Right kidney (tissue), 1 donor: ENCODE measurements around the gene MYADM.
A peak's percentile ranks its signal among the peaks of the same experiment; 100 is the strongest.
"Not testable (repeated sequence)": the region's sequence is repeated elsewhere in the genome, so short reads cannot be mapped to it uniquely, and the experiment has no call there.

Experiments used
- DNase-seq: peaks from one replicate; pipeline ENCODE4 v3.0.0-alpha.2; 2016

Gene MYADM

DNA sequence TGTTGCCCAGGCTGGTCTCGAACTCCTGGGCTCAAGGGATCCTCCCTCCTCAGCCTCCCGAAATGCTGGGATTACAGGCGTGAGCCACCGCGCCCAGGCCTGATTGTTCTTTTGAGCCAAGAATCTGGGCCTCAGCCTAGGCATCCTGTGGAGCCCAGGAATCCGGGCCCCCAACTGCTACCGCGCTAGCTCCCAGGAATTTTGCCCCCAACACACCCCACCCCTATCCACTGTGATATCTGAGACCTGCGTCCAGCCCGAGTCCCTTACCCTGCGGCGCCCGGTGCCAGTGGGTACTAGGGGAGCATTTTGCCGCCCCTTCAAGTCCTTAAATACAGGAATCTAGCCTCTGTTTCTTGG, 838 bp upstream of the MYADM start:
- DNase-seq, result no peak

DNA sequence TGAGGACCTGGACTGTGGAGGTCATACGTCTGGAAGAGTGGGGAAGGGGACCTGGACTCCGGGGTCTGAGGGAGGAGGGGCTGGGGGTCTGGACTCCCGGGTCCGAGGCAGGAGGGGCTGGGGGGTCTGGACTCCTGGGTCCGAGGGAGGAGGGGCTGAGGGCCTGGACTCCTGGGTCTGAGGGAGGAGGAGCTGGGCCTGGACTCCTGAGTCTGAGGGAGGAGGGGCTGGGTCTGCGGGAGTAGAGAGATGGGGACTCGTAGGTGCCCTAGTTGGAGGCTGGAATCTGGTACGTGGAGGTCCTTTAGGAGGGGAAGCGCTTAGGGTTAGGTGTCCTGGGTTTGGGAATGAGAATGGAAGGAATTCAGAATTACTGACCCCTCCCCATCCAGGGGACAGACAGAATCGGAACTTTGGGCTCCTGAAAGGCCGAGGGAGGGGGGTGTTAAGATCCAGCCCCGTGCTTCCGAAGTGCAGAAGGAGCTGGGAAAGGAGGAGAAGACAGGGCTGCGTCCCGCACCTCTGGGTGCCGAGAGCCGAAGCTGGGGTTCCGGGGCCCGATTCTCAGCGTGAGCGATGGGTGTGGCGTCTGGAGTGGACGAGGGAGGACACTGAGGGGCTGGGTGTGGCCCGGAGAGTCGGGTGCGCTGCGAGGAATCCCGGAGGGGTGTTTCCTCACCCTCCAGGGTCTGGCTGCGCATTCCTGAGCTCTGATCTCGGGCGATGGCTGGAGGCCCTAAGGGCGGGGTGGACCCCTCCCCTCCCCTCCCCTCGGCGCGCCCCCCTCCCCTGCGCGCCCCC, 608 bp downstream of the MYADM start:
- DNase-seq, result peak; percentile 77

DNA sequence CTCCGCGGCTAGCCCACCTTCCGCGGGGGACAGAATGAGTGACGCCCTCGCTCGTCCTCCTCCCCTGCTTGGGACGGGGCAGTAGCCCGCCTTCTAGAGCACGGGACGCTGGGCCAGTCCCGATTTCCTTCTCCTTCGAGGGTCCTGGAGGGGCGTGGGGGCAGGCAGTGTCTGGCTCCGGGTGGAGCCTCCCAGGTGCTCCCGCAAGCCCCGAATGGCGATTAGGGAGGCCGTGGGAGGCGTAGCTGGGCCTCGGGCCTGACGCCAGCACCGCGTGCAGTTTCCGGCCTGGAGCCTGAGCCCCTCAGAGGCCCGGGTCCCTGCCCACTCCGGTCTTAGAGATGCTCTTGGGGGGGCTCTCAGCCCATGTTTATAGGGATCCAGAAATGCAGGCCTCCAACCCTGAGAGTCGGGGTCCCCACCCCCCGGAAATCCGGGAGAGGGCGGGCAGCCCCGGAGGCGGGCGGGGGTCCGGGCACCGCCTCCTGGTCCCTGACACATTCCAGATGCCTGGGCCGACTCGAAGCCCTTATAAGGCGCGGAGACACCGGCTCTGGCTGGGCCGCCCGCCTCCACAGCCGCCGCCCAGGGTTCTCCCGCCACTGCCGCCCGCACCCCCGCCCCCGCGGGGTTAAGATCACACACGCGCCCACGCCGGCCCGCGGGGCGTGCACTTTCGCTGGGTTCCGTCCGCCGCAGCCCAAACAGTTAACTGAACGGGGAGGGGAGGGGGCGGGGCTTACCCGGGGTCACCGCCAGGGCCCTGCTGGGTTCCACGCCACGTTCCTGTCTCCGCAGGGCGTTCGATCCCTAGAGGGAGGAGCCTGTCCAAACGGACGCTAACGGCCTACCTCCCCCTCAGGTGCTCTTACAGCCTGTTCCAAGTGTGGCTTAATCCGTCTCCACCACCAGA, 1.5 kb downstream of the MYADM start:
- peak; percentile 95 for DNase-seq

DNA sequence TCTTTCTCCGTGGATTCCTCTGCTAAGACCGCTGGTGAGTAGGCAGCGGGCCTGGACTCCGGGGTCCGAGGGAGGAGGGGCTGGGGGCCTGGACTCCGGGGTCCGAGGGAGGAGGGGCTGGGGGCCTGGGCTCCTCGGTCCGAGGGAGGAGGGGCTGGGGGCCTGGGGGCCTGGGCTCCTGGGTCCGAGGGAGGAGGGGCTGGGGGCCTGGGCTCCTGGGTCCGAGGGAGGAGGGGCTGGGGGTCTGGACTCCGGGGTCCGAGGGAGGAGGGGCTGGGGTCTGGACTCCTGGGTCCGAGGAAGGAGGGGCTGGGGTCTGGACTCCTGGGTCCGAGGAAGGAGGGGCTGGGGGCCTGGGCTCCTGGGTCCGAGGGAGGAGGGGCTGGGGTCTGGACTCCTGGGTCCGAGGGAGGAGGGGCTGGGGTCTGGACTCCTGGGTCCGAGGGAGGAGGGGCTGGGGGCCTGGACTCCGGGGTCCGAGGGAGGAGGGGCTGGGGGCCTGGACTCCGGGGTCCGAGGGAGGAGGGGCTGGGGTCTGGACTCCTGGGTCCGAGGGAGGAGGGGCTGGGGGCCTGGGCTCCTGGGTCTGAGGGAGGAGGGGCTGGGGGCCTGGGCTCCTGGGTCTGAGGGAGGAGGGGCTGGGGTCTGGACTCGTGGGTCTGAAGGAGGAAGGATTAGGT, 2.3 kb downstream of the MYADM start:
- not testable (repeated sequence) for DNase-seq

DNA sequence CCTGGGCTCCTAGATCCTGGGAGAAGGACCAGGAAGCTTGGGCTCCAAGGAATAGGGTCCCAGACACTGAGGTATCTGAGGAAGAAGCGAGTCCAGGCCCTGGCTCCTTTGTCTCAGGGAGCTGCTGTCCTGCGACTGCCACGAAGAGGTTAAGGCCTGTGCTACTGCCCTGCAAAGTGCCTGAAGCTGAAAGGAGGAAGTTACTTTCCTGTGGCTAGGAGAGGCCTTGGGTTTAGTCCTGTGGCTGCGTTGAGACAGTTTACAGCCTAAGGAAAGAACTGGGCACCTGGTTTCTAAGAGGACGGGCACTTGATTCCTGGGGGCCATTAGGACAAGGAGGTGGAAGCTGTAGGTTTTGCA, 2.8 kb downstream of the MYADM start:
- no peak for DNase-seq

DNA sequence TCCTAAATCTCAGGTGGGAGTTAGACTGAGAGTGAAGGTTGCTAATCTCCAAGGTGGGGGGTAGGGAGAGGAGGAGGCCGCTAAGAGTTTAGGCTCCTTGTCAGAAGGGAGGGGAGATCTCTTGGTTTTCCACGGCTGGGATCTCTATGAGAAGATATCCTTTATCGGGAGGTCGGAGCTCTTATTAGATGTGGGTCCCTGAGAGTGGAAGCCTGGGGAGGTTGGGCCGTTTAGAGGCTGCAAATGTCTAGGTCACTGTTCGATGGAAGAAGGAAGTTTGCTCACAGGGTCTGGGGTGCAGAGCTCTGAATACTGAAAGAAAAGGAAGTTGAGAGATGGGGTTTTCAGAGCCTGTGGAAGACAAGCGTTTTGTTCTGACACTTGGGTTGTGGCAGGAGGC, 3.8 kb downstream of the MYADM start:
- DNase-seq, result no peak

DNA sequence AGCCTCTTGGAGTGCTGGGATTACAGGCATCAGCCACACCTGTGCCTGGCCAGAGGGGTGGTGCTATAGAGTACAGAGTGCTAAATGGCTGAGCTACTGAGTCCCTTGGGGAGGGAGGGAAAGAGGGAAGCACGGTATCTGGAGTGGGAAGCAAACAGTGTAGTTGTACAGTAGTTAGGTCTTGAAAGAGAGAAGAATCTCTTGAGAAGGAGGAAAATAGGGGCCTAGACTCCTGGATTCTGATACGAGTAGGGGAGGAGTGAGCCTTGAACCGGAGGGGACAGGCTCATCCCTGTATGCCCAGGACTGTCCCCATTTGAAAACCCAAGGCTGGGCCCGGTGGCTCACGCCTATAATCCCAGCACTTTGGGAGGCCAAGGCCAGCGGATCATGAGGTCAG, 5.1 kb downstream of the MYADM start:
- DNase-seq, result no peak

DNA sequence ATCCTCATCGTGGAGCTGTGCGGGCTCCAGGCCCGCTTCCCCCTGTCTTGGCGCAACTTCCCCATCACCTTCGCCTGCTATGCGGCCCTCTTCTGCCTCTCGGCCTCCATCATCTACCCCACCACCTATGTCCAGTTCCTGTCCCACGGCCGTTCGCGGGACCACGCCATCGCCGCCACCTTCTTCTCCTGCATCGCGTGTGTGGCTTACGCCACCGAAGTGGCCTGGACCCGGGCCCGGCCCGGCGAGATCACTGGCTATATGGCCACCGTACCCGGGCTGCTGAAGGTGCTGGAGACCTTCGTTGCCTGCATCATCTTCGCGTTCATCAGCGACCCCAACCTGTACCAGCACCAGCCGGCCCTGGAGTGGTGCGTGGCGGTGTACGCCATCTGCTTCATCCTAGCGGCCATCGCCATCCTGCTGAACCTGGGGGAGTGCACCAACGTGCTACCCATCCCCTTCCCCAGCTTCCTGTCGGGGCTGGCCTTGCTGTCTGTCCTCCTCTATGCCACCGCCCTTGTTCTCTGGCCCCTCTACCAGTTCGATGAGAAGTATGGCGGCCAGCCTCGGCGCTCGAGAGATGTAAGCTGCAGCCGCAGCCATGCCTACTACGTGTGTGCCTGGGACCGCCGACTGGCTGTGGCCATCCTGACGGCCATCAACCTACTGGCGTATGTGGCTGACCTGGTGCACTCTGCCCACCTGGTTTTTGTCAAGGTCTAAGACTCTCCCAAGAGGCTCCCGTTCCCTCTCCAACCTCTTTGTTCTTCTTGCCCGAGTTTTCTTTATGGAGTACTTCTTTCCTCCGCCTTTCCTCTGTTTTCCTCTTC, 6.3 kb downstream of the MYADM start:
- no peak for DNase-seq

DNA sequence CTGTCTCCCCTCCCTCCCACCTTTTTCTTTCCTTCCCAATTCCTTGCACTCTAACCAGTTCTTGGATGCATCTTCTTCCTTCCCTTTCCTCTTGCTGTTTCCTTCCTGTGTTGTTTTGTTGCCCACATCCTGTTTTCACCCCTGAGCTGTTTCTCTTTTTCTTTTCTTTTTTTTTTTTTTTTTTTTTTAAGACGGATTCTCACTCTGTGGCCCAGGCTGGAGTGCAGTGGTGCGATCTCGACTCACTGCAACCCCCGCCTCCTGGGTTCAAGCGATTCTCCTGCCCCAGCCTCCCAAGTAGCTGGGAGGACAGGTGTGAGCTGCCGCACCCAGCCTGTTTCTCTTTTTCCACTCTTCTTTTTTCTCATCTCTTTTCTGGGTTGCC, 6.9 kb downstream of the MYADM start:
- DNase-seq, result no peak

DNA sequence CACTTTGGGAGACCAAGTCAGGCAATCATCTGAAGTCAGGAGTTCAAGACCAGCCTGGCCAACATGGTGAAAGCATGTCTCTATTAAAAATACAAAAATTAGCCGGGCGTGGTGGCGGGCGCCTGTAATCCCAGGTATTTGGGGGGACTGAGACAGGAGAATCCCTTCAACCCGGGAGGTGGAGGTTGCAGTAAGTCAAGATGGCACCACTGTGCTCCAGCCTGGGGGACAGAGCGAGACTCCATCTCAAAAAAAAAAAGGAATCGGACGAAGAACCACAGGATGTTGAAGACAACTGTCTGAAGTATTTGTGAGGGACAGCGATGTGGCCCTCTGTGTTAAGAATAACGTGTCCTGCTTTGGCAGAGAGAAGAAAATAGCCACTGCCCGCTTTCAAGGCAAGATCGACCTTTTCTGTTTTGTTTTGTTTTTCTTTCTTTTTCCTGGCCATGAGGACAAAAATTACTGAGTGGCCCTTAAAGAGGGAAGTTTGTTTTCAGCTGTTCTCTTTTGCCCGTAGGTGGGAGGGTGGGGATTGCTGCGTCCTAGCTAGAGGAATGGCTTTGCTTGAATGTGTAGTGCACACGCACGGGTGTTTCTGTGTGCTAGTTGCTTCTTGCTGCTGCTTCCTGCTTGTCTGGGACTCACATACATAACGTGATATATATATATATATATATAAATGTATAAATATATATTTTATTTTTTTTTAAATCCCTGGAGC, 8.1 kb downstream of the MYADM start:
- no peak for DNase-seq

DNA sequence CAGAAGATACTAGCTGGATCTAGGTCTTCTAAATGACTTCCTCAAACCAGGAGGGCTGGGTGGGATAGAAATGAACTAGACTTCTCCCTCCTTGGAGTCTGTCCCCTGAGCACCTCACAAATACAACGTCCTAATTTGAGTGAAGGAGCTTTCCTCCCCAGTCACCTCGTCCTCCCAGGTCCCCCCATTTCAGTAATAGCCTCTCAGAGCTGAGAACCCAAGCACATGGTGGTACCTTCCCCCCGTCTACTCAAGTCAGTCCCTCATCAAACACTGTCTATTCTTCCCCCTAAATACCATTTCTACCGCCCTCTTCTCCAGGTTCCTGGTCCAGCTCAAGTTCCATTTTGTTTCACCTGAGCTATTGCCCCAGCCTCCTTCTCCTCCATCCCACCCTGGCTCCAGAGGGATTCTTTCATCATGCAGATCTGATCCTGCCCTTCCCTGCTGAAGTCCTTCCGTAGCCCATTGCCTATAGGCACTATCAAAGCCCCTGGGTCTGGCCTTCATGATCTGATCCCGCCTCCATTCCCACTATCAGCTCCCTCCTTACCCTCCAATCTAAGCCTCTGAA, 9.1 kb downstream of the MYADM start:
- no peak for DNase-seq

DNA sequence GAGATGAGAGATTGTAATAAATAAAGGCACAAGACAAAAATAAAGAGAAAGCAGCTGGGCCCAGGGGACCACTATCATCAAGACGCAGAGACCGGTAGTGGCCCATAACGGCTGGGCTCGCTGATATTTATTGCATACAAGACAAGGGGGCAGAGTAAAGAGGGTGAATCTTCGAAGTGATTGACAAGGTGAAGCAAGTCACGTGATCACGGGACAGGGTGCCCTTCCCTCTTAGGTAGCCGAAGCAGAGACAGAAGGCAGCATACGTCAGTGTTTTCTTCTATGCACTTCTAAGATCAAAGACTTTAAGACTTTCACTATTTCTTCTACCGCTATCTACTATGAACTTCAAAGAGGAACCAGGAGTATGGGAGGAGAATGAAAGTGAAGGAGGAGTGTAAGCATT, 9.7 kb downstream of the MYADM start:
- no peak for DNase-seq

DNA sequence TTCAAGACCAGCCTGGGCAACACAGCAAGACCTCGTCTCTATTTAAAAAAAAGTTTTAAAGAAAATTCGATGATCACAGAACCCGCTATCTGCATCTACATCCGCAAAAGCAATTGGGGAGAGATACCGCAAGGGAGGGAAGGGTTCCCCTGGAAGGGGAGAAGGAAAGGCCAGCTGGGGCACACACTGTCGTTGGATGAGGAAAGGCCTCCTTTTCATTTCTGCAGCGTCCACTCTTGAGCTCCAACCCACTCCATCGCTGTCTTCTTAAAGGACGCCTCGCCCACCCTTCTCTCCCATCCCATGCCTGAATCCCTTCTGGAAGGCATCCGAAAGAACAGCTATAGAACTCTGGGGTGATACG, 11.1 kb downstream of the MYADM start:
- no peak for DNase-seq

DNA sequence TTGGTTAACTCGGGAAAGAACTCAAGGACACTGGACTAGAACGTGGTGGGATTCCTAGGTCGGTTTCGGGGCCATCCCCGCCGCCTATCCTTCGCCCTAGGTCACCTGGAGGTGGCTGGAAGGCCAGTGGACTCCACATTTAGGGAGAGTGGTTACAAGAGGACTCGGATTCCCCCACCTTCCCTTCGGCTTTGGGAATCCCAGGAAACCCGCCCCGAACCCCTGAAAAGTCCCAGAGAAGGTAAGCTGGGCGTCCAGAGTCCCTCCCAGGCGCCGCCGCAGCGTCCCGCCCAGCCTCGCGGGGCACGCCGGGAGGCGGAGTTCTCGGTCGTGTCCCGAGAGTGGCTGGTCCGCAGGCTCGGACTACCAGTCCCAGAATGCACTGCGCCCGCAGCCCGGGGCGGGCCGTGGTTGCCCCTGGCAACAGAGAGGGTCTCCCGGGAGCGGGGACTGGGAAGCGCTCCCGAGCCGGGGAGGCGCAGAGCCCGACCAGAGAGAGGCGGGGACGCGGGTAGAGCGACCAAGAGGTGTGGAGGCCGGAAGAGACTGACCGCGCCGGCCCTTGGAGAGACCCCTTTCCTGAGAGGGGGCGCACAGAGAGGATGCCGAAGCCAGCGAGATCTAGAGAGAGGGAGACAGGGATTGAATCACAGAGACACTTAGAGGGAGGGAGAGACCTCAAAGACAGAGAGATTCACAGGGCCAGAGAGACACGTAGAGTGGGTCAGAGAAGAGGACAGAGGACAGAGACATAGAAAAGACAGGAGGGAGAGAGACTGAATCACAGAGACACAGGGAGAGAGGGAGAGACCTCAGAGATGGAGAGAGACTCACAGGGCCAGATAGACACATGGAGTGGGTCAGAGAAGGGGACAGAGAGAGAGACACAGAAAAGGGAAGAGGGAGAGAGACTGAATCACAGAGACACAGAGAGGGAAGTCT, 11.7 kb downstream of the MYADM start:
- DNase-seq, result peak; percentile 89

DNA sequence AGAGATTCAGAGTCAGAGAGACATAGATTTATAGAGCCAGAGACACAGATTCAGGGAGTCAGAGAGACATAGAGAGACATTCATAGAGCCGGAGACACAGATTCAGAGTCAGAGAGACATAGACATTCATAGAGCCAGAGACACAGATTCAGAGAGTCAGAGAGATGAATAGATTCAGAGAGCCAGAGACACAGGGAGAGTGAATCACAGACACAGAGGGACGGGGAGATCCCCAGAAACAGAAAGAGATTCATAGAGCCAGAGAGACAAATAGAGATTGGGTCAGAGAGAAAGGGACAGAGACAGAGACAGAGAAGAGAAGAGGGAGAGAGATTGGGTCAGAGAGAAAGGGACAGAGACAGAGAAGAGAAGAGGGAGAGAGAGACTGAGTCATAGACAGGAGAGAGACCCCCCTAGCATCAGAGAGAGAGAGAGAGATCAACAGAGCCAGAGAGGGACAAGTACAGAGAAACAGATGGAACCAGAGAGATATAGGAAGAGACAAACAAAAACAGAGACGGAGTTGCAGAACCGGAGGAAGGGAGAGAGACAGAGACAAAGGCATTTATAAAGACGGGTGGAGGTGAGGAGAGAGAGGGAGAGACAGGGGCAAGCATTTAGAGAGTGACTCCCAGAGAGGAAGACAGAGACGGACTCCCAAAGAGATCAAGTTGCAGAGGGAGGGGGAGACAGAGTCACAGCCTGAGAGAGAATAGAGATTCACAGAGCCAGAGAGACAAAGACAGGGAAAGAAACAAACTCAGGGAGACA, 13.2 kb downstream of the MYADM start:
- DNase-seq, result no peak

DNA sequence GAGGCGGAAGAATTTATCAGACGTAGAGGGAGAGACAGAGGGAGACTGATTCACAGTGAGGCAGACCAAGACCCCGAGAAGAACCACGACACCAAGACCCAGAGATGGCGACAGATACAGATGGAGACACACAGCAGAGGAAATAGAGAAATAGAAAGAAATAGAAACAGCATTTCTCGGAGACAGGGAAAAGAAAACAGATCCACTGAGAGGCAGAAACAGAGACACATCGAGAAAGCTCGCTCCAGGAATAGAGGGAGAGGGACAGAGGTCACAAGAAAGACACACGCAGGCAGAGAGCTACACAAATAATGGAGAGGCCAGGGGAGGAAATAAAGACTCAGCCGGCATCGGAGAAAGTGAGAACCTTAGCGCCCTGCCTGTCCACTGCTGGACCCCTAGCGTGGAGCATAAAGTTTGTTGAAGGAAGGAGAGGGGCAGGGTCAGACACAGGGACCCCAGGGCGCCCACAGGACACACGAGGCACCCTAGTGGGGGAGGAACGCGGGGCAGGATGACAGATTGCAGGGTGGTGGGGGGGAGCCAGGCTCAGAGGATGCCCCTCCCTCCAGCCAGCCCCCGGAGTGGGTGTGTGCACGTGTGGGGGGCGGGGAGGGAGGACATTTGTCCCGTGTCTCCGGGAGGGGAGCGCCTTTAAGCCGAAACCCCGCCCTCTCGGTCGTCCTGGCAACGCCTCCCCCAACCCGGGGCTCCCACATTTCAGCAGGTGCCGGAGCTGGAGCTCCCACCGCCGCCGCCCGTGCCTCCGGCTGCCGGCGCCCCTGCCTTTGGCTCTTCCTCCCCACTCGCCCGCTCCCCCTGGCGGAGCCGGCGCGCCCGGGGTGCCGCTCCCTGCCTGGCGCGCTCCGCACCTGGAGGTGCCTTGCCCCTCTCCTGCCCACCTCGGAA, 14.1 kb downstream of the MYADM start, which contains the start of gene PRKCG:
Gene PRKCG (plus strand): TSS at position 716 of the 909 bp plus-strand sequence. CDS start 298 bp downstream, outside the sequence.
- peak; percentile 67 for DNase-seq

DNA sequence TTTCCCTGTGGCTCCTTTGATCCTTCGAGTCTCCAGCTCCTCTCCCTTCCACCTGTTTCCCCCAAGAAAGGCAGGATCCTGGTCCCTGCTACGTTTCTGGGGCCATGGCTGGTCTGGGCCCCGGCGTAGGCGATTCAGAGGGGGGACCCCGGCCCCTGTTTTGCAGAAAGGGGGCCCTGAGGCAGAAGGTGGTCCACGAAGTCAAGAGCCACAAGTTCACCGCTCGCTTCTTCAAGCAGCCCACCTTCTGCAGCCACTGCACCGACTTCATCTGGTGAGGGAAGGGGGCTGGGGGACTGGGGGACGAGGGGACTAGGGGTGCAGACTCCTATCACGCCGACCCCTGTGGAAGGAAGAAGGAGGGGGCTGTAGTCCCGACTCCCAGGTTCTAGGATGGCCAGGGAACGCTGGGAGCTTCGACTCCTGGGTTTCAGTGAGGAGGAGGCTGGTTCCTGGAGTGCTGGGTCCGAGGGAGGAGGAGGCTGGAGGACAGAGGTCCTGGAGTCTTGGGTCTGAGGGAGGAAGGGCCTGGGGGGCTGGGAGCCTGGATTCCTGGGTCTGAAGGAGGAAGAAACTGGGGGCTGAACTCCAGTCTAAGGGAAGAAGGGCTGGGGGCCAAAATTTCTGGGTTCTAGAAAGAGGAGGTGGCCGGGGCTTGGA, 14.8 kb downstream of the MYADM start:
- DNase-seq, result no peak
